OCI-LY1 (cell line): ENCODE data around the gene C1QTNF6.

ENCODE experiments used
- H2AFZ ChIP-seq: fragments of 200-600 bp; sonication (generic), shearing (Covaris generic); 2 replicates; pipeline ENCODE4 v1.6.0; 2014; ENCODE audit warnings: antibody characterized with exemption, mild to moderate bottlenecking, low read length
- H3F3A ChIP-seq: fragments of 200-600 bp; sonication (generic), shearing (Covaris generic); 2 replicates; pipeline ENCODE4 v1.6.0; 2014; ENCODE audit warnings: mild to moderate bottlenecking, antibody characterized with exemption, low read length, moderate library complexity; ENCODE audit not compliant: insufficient read depth
- H3K27ac ChIP-seq: fragments of 200-600 bp; sonication (generic); 2 replicates; pipeline ENCODE4 v1.5.1; 2014; ENCODE audit warnings: low read length, mixed run types, mild to moderate bottlenecking, low read depth; ENCODE audit not compliant: poor library complexity, severe bottlenecking
- H3K27me3 ChIP-seq: fragments of 200-600 bp; sonication (generic); 2 replicates; pipeline ENCODE4 v1.6.0; 2014; ENCODE audit warnings: antibody characterized with exemption, mild to moderate bottlenecking, low read length, moderate library complexity; ENCODE audit not compliant: insufficient read depth
- H3K36me3 ChIP-seq: fragments of 200-600 bp; sonication (generic); 2 replicates; pipeline ENCODE4 v1.6.1; 2014; ENCODE audit warnings: mild to moderate bottlenecking, antibody characterized with exemption, low read length, moderate library complexity, mixed read lengths; ENCODE audit not compliant: insufficient read depth
- H3K4me1 ChIP-seq: fragments of 200-600 bp; sonication (generic); 2 replicates; pipeline ENCODE4 v1.5.1; 2014; ENCODE audit warnings: mild to moderate bottlenecking, low read length, moderate library complexity; ENCODE audit not compliant: insufficient read depth, severe bottlenecking
- H3K4me2 ChIP-seq: fragments of 200-600 bp; sonication (generic), shearing (Covaris generic); 2 replicates; pipeline ENCODE4 v1.6.1; 2014; ENCODE audit warnings: low read length
- H3K4me3 ChIP-seq: fragments of 200-600 bp; sonication (generic); 2 replicates; pipeline ENCODE4 v1.5.1; 2014; ENCODE audit warnings: low read length, low read depth, mild to moderate bottlenecking, mixed read lengths; ENCODE audit not compliant: poor library complexity, severe bottlenecking
- H3K79me2 ChIP-seq: fragments of 200-600 bp; shearing (Covaris generic); 2 replicates; pipeline ENCODE4 v1.6.1; 2016; ENCODE audit warnings: mixed run types, low read length, mixed read lengths; ENCODE audit not compliant: insufficient read depth
- H3K9ac ChIP-seq: fragments of 200-600 bp; sonication (generic), shearing (Covaris generic); 2 replicates; pipeline ENCODE4 v1.6.1; 2014; ENCODE audit warnings: mild to moderate bottlenecking, low read length, mixed read lengths
- H3K9me2 ChIP-seq: fragments of 200-600 bp; sonication (generic), shearing (Covaris generic); 2 replicates; pipeline ENCODE4 v1.6.1; 2014; ENCODE audit warnings: low read depth, mild to moderate bottlenecking, low read length, mixed read lengths
- H3K9me3 ChIP-seq: fragments of 200-600 bp; shearing (Covaris generic); 2 replicates; pipeline ENCODE4 v1.6.1; 2014; ENCODE audit warnings: low read length, mixed read lengths
- H4K20me1 ChIP-seq: fragments of 200-600 bp; sonication (generic), shearing (Covaris generic); 2 replicates; pipeline ENCODE4 v1.6.0; 2016; ENCODE audit warnings: mild to moderate bottlenecking, low read length; ENCODE audit not compliant: insufficient read depth
- CTCF ChIP-seq: fragments of 200-600 bp; sonication (generic), shearing (Covaris generic); IDR thresholded peaks from 2 replicates; pipeline ENCODE4 v1.5.1; 2017; ENCODE audit warnings: mild to moderate bottlenecking, antibody characterized with exemption, low read length, moderate library complexity, mixed read lengths
- EZH2 ChIP-seq: fragments of 200-600 bp; sonication (generic), shearing (Covaris generic); IDR thresholded peaks from 2 replicates; pipeline ENCODE4 v1.8.0; 2017; ENCODE audit warnings: borderline replicate concordance, mixed run types, mild to moderate bottlenecking, antibody characterized with exemption, low read length, moderate library complexity, mixed read lengths

Gene C1QTNF6

DNA sequence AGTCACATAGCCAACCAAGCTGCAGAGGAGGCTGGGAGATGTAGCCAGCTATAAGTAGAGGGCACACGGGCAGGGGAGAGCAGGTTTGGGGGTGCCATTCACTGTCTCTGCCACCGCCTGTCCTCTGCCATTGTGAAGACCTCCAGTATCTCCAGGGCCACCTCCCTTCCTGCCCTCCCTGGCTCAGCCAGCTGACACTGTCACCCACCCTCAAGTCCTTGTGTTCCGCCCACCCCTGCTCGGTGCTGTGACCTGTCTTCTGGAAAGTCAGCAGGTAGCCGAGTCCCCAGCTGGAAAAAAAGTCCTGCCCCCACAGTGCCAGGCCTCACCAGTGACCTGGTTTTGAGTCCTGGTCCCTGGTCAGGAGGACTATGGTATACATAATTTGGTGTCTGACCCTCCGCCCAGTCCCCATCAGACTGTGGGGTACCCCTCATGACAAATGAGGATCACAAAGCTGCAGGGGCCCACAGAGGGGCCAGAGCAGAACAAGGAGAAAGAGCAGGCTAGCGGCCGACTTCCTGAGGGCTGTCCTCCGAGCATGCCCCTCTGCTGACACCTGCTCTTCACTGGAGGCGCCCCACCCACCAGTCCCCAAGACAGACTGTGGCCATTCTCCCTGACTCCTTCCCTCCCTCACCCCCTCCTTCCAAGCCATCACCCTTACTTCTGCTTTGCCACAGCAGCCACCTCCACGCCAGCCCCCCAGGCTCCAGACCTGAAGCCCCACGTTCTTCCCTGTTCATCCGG lies 31.2 kb downstream of the C1QTNF6 start:
- Histone ChIP-seq H3K9ac (no peak overlapping the region), H3K4me2 (no peak overlapping the region), H3K9me2 (no peaks in the 10 kb centered on the region), H3K27ac (no peak overlapping the region), H4K20me1 (no peaks in the 10 kb centered on the region), H3K79me2 (no peaks in the 10 kb centered on the region), H3K27me3 (peaks cover 19% of the 10 kb centered on the region; the same call in 1 of the 2 replicates), H3K36me3 (peaks cover 6% of the 10 kb centered on the region; the same call in 1 of the 2 replicates), H3K9me3 (peaks cover 8% of the 10 kb centered on the region), H3F3A (no peaks in the 10 kb centered on the region), H3K4me1 (no peaks in the 10 kb centered on the region), H3K4me3 (no peak overlapping the region), H2AFZ (no peak overlapping the region)
- TF ChIP-seq EZH2 (no peak), CTCF (no peak)

GRCh38 chr22:37155971-37156370 lies 32.1 kb downstream of the C1QTNF6 start:
- Histone ChIP-seq H3F3A (no peaks in the 10 kb centered on the region), H3K27ac (no peak overlapping the region), H3K9me3 (peaks cover 9% of the 10 kb centered on the region; the same call in 1 of the 2 replicates), H3K4me1 (no peaks in the 10 kb centered on the region), H4K20me1 (no peaks in the 10 kb centered on the region), H3K9ac (no peak overlapping the region), H3K27me3 (peaks cover 17% of the 10 kb centered on the region; the same call in 1 of the 2 replicates), H2AFZ (no peak overlapping the region), H3K9me2 (no peaks in the 10 kb centered on the region), H3K36me3 (no peaks in the 10 kb centered on the region), H3K4me2 (no peak overlapping the region), H3K4me3 (no peak overlapping the region), H3K79me2 (no peaks in the 10 kb centered on the region)
- no peak for TF ChIP-seq EZH2
- TF ChIP-seq CTCF, result no peak

DNA sequence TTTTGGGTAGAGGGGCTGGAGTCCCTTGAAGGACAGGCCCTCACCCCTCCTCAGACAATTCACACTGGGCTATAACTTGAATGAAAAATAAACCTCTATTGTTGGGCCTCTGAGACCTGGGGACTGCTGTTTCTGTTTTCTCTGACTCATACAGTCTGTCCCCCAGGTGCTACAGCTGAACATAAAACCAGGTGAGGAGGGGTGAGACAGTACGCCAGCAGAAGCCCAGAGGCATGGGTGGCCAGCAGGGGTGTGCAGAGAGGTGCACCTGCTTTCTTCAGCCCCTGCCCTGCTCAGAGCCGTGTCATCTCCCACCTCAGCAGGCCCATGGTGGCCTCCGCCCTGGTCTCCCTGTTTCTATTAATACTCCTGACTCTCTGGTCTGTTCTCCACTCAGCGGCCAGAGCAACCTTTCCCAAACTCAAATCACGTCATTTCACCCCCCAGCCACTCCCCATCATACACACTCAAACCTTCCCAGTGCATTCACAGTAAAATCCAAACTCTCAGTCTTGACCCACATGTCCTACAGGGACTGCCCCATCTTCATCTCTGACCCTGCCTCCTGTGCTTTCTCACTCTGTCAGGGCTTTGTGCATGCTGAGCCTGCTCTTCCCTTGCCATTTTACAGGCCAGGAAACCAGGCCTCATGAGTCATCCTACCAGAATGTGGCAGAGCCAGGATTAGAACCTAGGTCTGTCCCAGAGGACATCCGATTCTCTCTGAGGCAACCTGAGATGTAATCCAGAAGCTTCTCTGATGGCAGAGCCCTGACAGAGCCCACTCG lies 32.9 kb downstream of the C1QTNF6 start:
- H3K36me3 ChIP-seq, result no peaks in the 10 kb centered on the region
- H3K9me3 ChIP-seq, result peaks cover 9% of the 10 kb centered on the region; the same call in 1 of the 2 replicates
- H3K27ac ChIP-seq, result no peak overlapping the region
- H4K20me1 ChIP-seq, result no peaks in the 10 kb centered on the region
- no peaks in the 10 kb centered on the region for H3K4me1 ChIP-seq
- H3K79me2 ChIP-seq, result no peaks in the 10 kb centered on the region
- no peaks in the 10 kb centered on the region for H3K9me2 ChIP-seq
- no peaks in the 10 kb centered on the region for H3F3A ChIP-seq
- TF ChIP-seq EZH2 (no peak), CTCF (no peak)
- H3K4me3 ChIP-seq, result no peak overlapping the region
- no peak overlapping the region for H3K9ac ChIP-seq
- H3K27me3 ChIP-seq, result peaks cover 21% of the 10 kb centered on the region; the same call in 1 of the 2 replicates
- no peak overlapping the region for H3K4me2 ChIP-seq
- H2AFZ ChIP-seq, result no peak overlapping the region
